Activated CD4-positive, CD25-positive, alpha-beta regulatory T cell treated with anti-CD3 and anti-CD28 coated beads, Interleukin-2, amount 50 U/mL, for 24 hours (primary cell): ENCODE data around the gene PSEN2.

ENCODE experiments used
- ATAC-seq, 2 donors: fragments of 150-1000 bp; cut with Tn5 transposase; one replicate each; pipeline ENCODE4 v1.10.0; 2021; ENCODE audit warnings: mild to moderate bottlenecking in 1 of 2, moderate library complexity in 1 of 2

PSEN2 gene

DNA sequence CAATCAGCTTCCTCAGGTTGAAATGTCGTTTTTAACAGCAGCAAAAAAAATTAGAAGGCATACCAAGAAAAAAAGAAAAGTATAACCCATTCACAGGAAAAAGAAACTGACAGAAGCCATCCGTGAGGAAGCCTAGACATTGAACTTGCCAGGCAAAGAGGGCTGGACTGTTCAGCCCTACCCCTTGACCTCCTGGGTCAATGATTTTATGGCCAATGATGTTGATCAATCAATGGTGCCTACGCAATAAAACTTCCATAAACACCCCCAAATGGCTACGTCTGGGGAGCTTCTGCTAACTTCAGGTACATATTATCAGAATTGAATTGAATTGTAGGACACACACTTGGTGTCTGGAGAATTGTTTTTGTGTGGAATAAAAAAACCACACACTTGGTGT is 4.8 kb upstream of the PSEN2 start:
- ATAC-seq, result no peak

DNA sequence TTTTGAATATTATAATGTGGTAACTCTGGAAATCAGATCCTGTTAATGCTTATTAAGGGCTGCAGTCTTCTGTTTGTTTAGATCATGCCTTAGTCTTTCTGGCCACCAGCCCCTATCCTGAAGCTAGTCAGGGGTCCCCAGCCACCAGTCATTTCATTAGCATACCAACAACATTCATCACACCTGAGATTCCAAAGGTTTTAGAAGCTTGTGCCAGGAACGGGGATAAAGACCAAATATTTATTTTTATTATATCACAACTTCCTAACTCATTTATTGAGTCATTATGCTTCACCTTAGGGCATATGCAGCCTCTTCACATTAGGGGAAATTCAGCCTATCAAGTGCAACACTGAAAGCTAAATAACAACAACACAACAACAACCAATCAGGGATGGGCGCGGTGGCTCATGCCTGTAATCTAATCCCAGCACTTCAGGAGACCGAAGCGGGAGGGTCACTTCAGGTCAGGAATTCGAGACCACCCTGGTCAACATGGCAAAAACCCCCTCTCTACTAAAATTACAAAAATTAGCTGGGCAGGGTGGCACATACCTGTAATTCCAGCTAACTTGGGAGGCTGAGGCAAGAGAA is 2.9 kb upstream of the PSEN2 start:
- no peak for ATAC-seq

DNA sequence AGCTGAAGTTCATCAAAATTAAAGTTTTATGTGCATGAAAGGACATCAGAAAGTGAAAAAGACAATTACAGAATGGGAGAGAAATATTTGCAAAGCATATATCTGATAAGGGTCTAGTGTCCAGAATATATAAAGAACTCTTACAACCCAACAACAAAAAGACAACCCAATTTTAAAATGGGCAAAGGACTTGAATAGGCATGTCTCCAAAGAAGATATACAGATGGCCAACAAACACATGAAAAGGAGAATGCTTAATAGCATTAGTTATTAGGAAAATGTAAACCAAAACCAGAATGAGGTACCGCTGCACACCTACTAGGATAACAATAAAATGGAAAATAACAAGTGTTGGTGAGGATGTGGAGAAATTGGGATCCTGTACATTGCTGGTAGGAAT is 1.7 kb upstream of the PSEN2 start:
- no peak for ATAC-seq

DNA sequence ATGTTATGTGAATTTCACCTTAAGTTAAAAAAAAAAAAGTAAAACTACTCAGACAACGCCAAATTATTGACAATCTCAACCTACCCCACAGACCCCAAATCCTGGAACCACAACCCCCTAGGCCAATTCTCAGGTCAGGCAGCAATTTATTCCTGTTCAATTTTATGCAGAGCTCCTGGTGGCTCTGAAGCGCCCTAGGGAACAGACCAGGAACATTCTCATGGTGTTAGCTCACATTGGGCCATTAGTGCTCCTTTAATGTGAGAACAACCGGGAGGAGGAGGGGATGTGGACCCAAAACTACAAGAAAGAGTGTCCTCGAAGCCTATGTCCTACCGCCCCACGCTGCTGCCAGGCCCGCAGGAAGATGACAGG is 403 bp upstream of the PSEN2 start:
- no peak for ATAC-seq

DNA sequence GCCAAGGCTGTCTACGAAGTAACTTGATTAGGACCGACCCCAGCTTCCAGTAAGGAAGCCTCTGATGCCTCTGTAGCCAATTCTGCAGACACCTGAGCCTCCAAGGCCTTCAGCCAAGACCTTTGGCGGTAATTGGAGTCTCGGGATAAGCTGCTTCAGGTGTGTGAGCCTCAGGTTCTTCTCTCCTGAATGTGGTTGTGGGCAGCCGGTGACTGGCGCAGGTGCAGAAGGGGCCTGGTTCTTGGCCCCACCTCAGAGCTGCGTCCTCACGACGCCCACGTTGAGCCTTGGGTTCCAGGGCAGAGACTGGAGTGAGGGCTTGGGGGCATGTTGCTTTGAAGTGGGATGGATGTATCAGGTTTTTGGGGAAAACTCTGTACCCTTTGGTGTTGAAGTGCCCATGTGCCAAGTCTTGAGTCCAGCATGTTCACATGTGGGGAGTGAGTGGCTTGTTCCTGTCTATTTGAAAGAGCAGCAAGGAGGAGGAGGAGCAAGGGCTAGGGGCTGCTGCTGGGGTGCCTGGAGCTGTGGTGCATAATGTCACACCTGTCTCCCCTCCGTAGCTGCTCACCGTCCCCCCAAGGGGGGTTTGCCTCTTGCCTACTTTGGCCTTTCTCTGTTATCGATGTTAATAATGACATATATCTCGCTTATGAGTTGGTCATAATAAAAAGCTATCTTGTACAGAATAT is 1.4 kb downstream of the PSEN2 start:
- no peak for ATAC-seq

DNA sequence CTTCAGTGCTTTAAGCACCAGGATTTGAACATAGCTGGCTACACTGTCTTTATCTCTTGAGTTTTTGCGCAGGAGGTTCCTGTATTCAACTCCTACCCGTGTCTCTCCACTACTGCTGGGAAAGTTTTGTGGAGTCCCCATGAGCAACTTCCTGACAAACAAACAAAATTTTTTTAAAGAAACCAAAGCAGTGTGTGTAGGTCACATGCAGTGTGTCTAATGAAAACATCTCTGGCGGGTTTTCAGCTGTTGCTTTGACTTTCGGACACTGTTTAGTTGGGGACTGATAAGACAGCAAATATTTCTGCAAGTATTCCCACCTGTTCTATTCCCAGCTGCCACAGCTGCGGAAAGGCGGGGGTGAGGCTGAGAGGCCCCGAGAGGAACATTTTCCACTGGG is 2.0 kb downstream of the PSEN2 start:
- ATAC-seq, result no peak

DNA sequence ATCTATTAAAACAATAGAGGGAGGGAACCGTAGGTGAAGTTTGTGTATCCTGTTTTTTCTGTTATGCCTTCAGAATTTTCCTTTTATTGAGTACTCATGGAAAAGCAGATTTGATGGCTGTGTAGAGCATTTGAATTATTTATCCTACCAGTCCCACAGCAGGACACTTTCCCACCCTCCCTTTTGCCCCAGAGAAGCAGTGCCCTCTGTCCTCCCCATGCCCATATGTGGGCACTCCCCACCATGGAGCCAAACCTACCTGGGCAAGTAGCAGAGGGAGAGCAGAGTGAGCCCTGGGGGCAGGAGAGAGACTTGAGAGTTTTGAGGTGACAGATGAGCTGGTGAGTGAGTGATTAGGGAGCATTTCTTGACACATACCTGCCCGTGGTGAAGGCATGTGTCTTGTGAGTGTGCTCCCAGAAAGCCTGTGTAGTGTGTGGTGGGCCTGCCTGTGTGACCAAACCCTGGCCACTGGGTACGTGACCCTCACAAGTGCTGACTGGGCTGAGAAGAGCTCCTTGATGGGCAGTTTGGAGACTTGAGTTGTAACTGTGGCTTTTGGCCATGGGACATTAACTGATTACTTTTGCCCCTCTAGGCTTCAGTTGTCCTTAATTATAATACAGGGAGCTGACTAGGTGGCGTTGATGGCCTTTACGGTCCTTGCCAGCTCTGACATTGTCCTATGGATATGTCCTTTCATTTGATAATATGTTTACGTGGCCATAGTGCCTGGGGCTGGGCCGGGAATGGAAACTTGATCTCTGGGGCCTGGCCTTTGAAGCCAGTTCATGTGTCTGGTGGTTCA is 3.6 kb downstream of the PSEN2 start:
- no peak for ATAC-seq

DNA sequence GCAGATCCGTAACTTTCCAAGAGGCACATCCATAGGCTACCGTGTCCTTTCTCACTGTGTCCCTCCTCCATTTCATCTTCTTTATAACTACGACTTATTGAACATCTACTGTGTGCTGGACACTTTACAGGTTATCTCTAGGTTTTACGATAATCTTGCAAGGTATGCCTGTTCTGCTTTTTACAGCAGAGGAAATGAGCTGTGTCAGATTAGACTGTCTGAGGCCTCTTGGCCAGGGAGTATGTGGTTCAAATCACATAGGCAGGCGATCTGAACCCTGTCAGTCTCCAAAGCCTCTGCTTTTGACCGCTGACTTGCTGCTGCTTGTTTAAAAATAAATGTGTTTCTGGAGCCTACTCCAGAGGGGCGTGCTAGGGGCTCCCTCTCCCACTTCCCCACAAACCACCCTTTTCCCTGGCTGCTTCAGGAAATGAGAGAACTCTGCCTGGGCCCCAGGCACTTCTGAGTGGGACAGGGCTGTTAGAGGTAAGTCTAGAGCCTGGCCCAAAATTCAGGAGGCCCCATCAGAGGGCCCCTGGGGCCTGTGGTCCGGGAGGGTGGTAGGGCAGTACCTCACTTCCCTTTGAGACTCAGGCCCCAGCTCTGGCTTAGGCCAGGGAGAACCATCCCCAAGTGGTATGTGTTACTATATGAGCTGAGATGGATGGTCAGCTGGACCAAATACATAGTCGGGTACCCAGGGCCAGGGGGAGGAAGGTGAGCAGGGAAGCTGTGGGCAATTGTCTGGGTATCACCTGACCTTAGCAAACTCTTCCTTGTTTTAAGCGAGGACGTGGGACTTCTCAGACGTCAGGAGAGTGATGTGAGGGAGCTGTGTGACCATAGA is 4.4 kb downstream of the PSEN2 start:
- no peak for ATAC-seq

DNA sequence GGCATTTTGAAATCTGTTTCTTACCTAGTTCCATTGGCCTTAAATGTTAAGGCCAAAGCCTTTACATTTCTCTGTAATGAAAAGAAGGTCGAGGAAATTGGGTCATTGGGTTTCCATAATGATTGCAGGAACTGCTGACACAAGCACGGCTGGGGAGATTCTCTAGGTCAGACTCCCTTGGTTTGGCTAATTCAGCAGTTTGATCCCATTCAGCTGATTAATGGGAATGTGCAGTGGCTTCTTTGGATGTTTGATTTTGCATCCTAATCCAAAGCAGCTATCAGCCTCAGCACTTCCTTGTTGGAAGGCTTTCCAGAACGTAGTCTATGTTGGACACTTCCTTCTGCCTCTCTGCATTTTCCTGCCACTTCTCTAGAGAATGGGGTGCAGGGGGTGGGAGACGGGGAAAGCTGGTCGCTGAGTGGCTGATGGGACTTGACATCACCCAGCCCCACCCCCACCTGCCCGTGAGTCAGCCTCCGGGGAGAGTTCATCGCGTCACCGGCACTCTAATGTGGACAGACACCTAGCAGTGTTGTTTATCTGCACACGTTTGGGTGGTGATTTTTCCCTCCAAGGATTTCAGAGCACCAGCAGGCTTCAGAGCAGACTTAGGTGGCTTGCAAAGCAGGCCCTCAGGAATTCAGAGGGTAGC is 5.4 kb downstream of the PSEN2 start:
- ATAC-seq, result no peak

DNA sequence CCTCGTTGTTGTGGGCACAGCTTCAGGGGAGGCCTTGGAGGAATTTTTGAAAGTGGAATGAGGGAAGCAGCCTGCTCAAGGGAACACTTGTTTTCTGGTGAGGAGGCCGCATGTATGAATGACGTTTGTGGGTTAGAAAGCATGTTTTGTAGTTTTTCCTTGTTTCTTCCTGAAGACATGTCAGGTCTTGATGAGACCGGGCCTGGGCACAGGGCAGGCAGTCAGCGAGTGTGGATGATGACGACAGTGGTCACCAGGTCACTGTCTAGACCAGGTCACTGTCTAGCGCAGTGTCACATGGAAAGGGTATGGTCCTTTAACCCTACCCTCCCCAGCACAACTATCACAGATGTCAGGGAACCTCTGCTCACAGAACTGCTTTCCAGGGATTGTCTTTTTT is 7.3 kb downstream of the PSEN2 start:
- ATAC-seq, result no peak

DNA sequence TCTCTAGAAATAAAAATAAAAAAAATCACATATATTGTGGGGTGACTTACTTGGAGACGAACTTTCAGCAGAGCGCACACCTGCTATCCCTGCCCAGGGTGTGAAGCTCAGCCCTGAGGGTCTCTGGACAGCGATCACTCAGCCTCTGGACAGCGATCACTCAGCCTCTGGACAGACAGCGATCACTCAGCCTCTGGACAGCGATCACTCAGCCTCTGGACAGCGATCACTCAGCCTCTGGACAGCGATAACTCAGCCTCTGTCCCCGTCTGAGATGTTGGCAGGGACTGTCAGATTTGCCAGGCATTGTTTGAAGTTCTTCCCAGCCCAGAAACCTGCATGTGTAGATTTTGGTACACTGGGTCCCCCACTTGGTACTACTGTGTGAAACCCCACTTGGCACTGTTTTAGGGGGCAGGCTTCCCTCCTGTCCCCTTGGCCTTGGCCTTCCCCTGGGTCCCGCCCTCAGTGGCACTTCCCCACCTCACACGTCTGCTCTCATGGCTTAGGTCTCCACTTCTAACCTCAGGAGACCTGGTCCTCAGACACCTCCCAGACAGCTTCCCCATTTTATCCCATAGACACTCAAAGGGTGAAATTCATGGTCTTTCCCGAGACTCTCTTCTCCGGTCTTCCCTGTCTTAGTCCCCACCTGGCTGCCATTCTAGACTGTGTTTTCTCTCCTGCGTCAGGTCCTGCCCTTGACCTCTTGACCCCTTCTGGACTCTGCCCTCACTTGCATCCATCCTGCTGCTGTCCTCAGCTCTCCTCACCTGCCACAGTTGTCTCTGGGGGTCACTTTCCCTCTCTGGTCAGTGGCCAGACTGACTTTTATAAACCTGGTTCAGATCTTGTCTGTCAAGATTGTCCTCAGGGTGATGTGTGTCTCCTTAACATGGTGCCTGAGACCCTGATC is 10.2 kb downstream of the PSEN2 start:
- ATAC-seq, result no peak

DNA sequence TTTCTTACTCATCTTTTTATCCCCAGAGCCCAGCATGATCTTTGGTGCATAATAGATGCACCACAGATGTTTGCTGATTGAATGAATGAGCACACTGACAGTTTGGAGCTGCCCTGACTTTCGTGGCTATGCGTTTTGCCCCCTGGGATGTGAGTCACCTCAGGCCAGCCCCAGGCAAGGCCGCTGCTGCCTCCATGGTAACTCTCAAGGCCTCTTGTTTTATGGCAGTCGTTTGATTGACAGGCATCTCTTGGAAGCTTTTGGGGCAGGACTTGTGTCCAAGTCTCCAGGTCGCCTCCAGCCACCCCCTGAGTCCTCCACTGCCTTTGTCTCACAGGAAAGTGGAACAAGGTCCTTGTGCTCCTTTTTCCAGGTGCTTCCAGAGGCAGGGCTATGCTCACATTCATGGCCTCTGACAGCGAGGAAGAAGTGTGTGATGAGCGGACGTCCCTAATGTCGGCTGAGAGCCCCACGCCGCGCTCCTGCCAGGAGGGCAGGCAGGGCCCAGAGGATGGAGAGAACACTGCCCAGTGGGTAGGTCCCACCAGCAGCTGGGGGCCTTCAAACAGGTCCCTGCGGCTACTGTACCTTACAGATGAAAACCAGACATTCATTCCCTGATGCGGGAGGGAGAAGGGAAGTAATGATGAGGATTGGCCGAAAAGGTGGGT is 11.2 kb downstream of the PSEN2 start:
- ATAC-seq, result no peak

DNA sequence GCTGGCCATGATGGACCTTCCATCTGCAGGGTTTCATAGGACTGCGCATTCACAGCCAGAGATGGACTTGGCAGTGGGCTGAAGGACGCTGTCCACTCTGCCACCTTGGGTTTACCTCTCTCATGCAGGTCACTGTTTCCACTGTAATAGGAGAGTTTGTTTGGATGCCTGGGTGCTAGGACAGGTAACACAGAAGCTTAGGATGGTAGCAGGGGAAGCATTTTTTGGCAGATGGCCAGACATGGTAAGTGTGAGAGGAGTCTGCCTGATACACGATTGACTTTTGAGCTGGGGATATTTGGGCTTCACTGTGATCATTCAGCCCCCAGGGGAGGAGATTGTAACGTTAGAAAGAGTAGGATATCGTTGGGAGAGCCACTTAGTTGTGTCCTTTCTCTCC is 11.8 kb downstream of the PSEN2 start:
- ATAC-seq, result no peak

DNA sequence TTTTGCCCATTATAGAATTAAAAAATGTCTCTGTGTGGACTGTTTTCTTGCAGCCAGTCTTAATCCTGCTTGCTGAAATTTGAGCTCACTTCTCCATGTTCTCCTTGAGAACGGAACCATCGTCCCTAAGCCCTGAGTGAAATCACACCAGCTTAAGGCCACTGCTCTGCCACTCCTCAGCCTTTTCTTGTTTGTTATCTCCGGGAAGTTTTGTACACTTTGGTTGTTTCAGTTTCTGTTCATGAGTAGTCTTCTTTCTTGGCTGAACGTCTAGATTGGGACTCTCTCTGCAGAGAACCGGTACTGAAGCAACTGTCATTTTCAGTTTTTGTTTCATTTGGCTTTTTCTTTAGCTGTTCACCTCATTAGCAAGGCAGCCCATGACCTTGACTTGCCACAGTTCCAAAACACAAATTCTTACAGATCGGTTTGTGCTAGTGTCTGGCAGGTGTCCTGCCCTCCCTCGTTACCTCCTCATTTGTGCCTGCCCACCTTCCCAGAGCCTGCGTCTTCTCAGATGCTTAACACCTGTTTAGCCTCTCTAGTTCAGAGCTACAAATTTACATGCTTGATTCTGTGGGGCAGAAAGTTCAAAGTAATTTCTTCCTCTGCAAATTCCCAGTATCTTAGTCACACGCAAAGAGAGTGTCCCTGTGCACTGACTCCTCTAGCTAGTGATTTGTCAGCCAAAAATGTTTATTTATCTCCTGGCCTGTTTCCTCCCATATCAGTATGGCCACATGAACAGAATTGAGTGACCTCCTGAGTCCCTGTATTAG is 12.4 kb downstream of the PSEN2 start:
- peak; percentile 92 for ATAC-seq

DNA sequence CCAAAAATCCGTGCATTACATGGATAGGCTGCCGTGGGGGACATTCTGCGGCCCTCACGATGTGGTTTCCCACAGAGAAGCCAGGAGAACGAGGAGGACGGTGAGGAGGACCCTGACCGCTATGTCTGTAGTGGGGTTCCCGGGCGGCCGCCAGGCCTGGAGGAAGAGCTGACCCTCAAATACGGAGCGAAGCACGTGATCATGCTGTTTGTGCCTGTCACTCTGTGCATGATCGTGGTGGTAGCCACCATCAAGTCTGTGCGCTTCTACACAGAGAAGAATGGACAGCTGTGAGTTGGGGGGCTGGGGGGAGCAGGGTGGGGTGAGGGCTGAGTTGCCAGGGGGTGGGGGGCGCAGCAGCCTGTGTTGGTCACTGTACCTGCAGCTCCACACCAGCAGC is 13.2 kb downstream of the PSEN2 start:
- no peak for ATAC-seq

DNA sequence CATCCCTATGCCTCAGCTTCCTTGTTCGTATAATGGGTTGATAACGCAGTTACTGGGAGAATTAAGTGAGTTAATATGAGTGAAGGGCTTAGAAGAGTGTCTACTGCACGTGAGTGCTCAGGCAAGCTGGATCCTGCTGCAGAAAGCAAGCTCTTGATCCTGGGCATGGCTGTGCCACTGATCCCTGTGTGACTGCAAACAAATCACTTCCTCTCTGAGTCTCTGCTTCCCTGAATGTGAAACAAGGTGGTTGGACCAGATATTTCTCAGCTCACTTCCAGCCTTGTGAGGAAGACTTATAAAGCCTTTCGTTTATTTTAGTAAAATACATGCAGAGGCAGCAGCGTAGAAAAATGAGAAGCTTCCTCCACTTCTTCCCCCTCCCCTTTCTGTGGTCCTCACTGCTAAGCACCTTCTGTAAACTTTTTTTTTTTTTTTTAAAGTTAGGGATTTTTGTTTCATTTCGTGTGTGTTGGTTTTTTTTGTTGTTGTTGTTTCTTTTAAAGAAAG is 13.8 kb downstream of the PSEN2 start:
- ATAC-seq, result no peak

DNA sequence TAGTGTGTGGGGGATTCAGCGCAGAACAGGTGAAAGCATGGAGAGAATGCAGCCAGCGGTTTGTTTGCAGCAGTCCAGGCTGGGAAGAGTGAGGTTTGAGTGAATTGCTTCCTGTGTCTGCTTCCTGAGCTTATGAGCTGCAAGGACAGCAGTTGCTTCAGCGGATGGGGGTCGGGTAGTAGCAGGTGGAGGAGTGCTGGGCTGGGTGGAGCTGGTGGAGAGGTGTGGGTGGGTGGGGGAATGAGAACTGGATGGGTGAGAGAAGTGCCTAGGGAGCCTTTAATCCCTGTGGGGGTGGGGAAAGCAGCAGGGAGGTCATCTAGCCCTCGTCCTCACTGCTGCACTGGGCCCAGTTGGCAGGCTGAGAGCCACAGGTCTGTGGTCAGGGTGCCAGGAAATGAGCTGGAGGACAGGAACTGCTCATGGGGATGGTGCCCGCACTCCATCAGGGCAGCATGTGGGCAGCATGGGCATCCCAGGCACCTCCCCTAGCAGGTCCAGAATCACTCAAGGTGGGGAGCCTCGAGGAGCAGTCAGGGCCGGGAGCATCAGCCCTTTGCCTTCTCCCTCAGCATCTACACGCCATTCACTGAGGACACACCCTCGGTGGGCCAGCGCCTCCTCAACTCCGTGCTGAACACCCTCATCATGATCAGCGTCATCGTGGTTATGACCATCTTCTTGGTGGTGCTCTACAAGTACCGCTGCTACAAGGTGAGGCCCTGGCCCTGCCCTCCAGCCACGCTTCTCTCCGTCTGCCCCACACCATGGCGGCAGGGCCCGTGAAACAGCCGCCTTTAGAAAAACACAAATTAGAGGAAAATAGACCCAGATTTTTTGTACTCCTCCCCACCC is 14.8 kb downstream of the PSEN2 start:
- no peak for ATAC-seq

DNA sequence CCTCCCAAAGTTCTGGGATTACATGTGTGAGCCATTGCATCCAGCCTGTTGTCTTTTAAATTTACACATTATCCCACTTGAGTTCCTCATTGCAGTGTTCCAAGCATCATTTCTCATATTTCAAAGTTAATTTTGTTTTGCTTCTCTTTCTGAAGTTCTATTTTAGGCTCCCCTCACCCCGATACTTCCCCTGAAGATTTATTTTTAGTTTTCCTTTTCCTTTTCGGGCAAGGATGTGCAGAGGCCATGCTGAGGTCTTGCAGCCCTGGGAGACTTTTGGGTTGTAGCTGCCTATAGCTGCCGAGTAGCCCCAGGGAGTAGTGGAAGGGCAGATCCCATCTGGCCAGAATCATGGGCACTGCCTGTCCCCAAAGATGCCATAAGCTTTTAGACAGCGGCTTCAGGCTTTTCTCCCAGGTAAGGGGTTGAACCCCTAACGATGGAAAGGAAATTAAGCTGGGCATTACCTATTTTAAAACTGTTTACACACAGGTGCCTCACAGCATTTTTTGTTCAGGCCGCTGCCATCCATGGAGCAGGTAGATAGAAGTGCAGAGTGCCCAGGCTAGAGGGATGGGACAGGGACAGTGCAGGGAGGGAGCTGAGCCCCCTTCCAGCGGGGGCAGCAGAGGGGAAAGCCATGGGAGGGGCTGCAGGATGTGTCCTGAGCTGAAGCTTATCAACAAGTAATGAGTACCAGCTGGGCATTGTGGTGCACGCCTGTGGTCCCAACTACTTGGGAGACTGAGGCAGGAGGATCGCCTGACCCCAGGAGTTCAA is 15.9 kb downstream of the PSEN2 start:
- no peak for ATAC-seq
